ENCODE data around the gene COX4I1. TPM values are rescaled to one million over a fixed set of nuclear protein-coding genes. Genes with fewer than 3 reads are reported as not detected.

The COX4I1 gene
- total RNA-seq (2021) (554 and 575 TPM in 2 replicates), Bru-seq, nascent RNA (percentile 95 among the genes with signal in this experiment), BruChase-seq, experiment 1, labeled RNA remaining after a 2-hour chase (percentile 89 among the genes with signal in this experiment), BruChase-seq, experiment 2, labeled RNA remaining after a 6-hour chase (percentile 93 among the genes with signal in this experiment)
- long read RNA-seq, transcript COX4I1-217 (1 exons, 3,946 nt), result minor isoform, 11 of 470 reads
- long read RNA-seq, transcript COX4I1-201 (5 exons, 708 nt), result major isoform, 420 of 470 reads
- long read RNA-seq, transcript COX4I1-215 (3 exons, 2,271 nt), result minor isoform, 7 of 470 reads
- long read RNA-seq, partial matches to known transcripts, result 11 of 470 reads
- long read RNA-seq, other reads (novel, unspliced or antisense), result 12 of 470 reads

DNA sequence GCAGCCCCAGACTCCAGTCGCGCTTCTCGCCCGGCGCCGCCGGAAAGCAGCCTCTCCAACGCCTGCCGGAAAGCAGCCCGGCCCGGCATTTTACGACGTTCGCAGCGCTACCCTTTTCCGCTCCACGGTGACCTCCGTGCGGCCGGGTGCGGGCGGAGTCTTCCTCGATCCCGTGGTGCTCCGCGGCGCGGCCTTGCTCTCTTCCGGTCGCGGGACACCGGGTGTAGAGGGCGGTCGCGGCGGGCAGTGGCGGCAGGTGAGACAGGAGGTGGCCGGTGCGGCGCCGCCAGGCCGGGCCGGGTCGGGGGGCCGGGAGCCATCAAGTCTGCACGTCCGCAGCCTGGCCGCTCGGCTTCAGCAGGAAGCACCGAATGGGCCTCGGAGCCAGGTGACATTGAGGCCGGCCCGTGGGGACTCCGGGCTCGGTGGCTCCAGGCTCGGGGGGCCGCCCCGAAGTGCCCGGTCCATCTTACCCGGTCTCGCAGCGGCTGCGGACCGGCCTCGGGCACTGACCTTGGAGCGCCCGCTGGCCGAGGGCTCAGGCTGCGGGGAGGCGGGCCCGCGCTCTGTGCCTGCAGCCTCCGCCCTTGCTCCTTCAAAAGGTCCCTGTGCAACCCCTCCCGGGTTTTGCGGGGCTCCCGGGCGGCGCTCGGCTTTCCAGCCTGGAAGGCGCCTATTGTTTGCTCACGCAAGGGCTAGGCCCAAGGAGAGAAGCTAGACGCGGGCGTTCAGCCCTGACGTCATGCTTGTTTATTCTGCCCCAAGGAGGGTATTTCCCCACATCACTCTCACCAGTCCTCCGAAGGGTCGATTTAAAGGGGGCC lies at the start of gene COX4I1, which contains the start of gene EMC8:
Gene COX4I1 (plus strand): TSS at position 199 of the 824 bp plus-strand sequence. CDS start 1,511 bp downstream, outside the sequence.
Gene EMC8 (minus strand): TSS at position 48 of the 824 bp plus-strand sequence. CDS start 249 bp downstream, outside the sequence.
- Histone ChIP-seq H3K4me3 (ENCODE audit: low read depth, low read length, poor library complexity, severe bottlenecking) (peak within 1 kb of the TSS; percentile 100), H3K36me3 (ENCODE audit: insufficient read depth, low read length, poor library complexity, severe bottlenecking) (peaks cover 50% of the 10 kb centered on the region), H3K9me3 (ENCODE audit: low read depth, low read length, poor library complexity, severe bottlenecking) (no peaks in the 10 kb centered on the region), H3K27me3 (replicated peaks; ENCODE audit: insufficient read depth, low read depth, low read length, poor library complexity) (no peaks in the 10 kb centered on the region), H3K4me1 (ENCODE audit: insufficient read depth, low read length, poor library complexity, severe bottlenecking) (peaks cover 9% of the 10 kb centered on the region), H3K27ac (ENCODE audit: low read depth, low read length, poor library complexity, severe bottlenecking) (peak within 1 kb of the TSS; percentile 96)
- DNase-seq (ENCODE audit: low spot score), result peak; percentile 95
- intact Hi-C loops (cut with micrococcal nuclease; ENCODE audit: unreplicated experiment), result no loop called here
- ChIA-PET CTCF (no interaction called here), POLR2A (ENCODE audit: low non-redundant PET) (interaction anchor here (0.7 kb wide), 1 partner anchor 110 kb away, joined by 4 read pairs; no protein-coding TSS in a partner anchor)
- TF ChIP-seq, protein P1, sequence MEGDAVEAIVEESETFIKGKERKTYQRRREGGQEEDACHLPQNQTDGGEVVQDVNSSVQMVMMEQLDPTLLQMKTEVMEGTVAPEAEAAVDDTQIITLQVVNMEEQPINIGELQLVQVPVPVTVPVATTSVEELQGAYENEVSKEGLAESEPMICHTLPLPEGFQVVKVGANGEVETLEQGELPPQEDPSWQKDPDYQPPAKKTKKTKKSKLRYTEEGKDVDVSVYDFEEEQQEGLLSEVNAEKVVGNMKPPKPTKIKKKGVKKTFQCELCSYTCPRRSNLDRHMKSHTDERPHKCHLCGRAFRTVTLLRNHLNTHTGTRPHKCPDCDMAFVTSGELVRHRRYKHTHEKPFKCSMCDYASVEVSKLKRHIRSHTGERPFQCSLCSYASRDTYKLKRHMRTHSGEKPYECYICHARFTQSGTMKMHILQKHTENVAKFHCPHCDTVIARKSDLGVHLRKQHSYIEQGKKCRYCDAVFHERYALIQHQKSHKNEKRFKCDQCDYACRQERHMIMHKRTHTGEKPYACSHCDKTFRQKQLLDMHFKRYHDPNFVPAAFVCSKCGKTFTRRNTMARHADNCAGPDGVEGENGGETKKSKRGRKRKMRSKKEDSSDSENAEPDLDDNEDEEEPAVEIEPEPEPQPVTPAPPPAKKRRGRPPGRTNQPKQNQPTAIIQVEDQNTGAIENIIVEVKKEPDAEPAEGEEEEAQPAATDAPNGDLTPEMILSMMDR (conservative IDR thresholded peaks at IDR 0.05; ENCODE audit: low read depth, low read length), result no peak
- no peak for TF ChIP-seq EZH2 (IDR thresholded peaks at IDR 0.05; ENCODE audit: borderline replicate concordance, low read depth, low read length, poor library complexity, severe bottlenecking)
- no TSS peak for BruUV-seq (replicated peaks)

DNA sequence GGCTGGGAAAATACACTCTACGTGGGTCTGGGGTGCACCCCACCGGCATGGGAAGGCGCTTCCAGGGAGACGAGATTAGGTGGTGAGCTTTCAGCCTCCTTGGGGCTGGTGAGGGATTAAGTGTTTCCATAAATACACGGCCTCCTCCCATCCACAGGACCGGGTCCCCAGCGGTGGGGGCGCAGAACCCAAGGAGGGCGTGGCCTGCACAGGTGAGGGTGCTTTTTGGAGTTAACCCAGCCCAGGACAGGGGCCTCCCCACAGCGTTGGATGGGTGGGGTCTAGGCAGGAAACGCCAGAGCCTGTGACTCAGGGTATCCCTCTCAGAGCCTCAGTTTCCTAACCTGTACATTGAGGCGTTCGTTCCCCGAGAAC lies 49.7 kb upstream of the COX4I1 start:
- BruUV-seq (replicated peaks), result no TSS peak
- peaks cover 46% of the 10 kb centered on the region for H3K4me1 ChIP-seq (ENCODE audit: insufficient read depth, low read length, poor library complexity, severe bottlenecking)
- CTCF ChIA-PET, result interaction anchor here (0.7 kb wide), 1 partner anchor 267 kb away, joined by 3 read pairs; no protein-coding TSS in a partner anchor
- no peaks in the 10 kb centered on the region for H3K36me3 ChIP-seq (ENCODE audit: insufficient read depth, low read length, poor library complexity, severe bottlenecking)
- no peak overlapping the region for H3K27ac ChIP-seq (ENCODE audit: low read depth, low read length, poor library complexity, severe bottlenecking)
- peak overlapping the region; percentile 64 for H3K4me3 ChIP-seq (ENCODE audit: low read depth, low read length, poor library complexity, severe bottlenecking)
- H3K27me3 ChIP-seq (replicated peaks; ENCODE audit: insufficient read depth, low read depth, low read length, poor library complexity), result no peaks in the 10 kb centered on the region
- TF ChIP-seq, protein P1 (conservative IDR thresholded peaks at IDR 0.05; ENCODE audit: low read depth, low read length), result no peak
- no peak for TF ChIP-seq EZH2 (IDR thresholded peaks at IDR 0.05; ENCODE audit: borderline replicate concordance, low read depth, low read length, poor library complexity, severe bottlenecking)
- no peaks in the 10 kb centered on the region for H3K9me3 ChIP-seq (ENCODE audit: low read depth, low read length, poor library complexity, severe bottlenecking)
- POLR2A ChIA-PET (ENCODE audit: low non-redundant PET), result no interaction called here
- DNase-seq (ENCODE audit: low spot score), result no peak
- intact Hi-C loops (cut with micrococcal nuclease; ENCODE audit: unreplicated experiment), result no loop called here

DNA sequence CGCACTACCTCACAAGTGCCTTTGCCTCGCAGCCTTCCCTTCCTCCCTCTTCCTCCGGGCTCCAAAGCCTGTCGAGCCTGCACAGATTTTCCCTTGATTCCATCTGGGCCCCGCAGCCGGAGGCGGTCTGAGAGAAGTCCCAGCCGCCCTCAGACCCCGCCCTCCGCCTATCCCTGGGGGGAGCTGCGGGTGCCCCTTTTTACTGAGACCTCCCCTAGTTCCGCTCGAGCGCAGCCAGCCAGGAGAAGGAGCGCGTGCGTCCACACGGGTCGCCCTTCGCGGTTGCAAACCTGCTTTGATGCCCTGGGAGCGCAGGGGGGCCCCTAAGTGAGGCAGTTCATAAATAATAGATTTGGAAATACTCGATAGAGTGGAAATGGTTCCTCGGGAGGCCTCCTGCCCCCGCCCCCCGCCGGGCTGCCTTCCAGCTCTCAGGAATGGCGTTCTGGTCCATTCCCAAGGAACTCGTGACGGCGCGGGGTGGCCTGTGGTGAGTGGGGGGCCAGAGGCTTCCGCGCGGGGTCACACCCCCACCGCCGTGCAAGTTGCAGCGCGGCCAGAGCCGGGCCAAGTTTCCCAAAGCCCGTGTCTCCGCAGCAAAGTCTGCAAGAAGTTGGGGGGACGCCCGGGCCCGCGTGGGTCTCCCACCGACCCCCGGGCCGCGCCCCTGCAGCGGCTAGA lies 49.2 kb upstream of the COX4I1 start:
- Histone ChIP-seq H3K27ac (ENCODE audit: low read depth, low read length, poor library complexity, severe bottlenecking) (peak overlapping the region; percentile 64), H3K36me3 (ENCODE audit: insufficient read depth, low read length, poor library complexity, severe bottlenecking) (no peaks in the 10 kb centered on the region), H3K4me3 (ENCODE audit: low read depth, low read length, poor library complexity, severe bottlenecking) (peak overlapping the region; percentile 64), H3K27me3 (replicated peaks; ENCODE audit: insufficient read depth, low read depth, low read length, poor library complexity) (no peaks in the 10 kb centered on the region), H3K9me3 (ENCODE audit: low read depth, low read length, poor library complexity, severe bottlenecking) (no peaks in the 10 kb centered on the region), H3K4me1 (ENCODE audit: insufficient read depth, low read length, poor library complexity, severe bottlenecking) (peaks cover 49% of the 10 kb centered on the region)
- ChIA-PET POLR2A (ENCODE audit: low non-redundant PET) (no interaction called here), CTCF (interaction anchor here (0.7 kb wide), 1 partner anchor 266 kb away, joined by 3 read pairs; no protein-coding TSS in a partner anchor)
- no TSS peak for BruUV-seq (replicated peaks)
- peak; percentile 80 for DNase-seq (ENCODE audit: low spot score)
- TF ChIP-seq, protein P1 (conservative IDR thresholded peaks at IDR 0.05; ENCODE audit: low read depth, low read length), result no peak
- TF ChIP-seq EZH2 (IDR thresholded peaks at IDR 0.05; ENCODE audit: borderline replicate concordance, low read depth, low read length, poor library complexity, severe bottlenecking), result no peak
- intact Hi-C loops (cut with micrococcal nuclease; ENCODE audit: unreplicated experiment), result no loop called here

Measured in A673 (cell line).